Neural progenitor cell (in vitro differentiated cells): ENCODE measurements around the gene QPCT. TPM values are rescaled to one million over a fixed set of nuclear protein-coding genes. Genes with fewer than 3 reads are reported as not detected.

Source experiments
- DNase-seq: peaks from one replicate; pipeline ENCODE4 v3.0.0-alpha.2; 2016; ENCODE audit warnings: low spot score
- H2AFZ ChIP-seq: fragments of 200-600 bp; sonication (generic); replicated peaks from 2 replicates; pipeline ENCODE4 v1.6.1; 2016; ENCODE audit warnings: antibody characterized with exemption
- H3F3A ChIP-seq: fragments of 200-600 bp; sonication (generic); 2 replicates; pipeline ENCODE4 v1.6.1; 2016; ENCODE audit warnings: antibody characterized with exemption, low read depth
- H3K27ac ChIP-seq: fragments of 200-600 bp; sonication (generic); 2 replicates; pipeline ENCODE4 v1.5.1; 2016; ENCODE audit warnings: mild to moderate bottlenecking
- H3K27me3 ChIP-seq: fragments of 200-600 bp; sonication (generic); 2 replicates; pipeline ENCODE4 v1.6.1; 2016; ENCODE audit warnings: mild to moderate bottlenecking, moderate library complexity
- H3K36me3 ChIP-seq: fragments of 200-600 bp; sonication (generic); 2 replicates; pipeline ENCODE4 v1.5.1; 2016
- H3K4me1 ChIP-seq: fragments of 200-600 bp; sonication (generic); 2 replicates; pipeline ENCODE4 v1.6.1; 2016; ENCODE audit warnings: mixed run types
- H3K4me2 ChIP-seq: fragments of 200-600 bp; sonication (generic); 2 replicates; pipeline ENCODE4 v1.6.1; 2016
- H3K4me3 ChIP-seq: fragments of 200-600 bp; sonication (generic); 2 replicates; pipeline ENCODE4 v1.5.1; 2016
- H3K79me2 ChIP-seq: fragments of 200-600 bp; sonication (generic); 2 replicates; pipeline ENCODE4 v1.6.1; 2016; ENCODE audit warnings: low read depth
- H3K9ac ChIP-seq: fragments of 200-600 bp; sonication (generic); 2 replicates; pipeline ENCODE4 v1.6.1; 2016
- H3K9me3 ChIP-seq: fragments of 200-600 bp; sonication (generic); 2 replicates; pipeline ENCODE4 v1.5.1; 2016; ENCODE audit warnings: low read depth
- H4K20me1 ChIP-seq: fragments of 200-600 bp; sonication (generic); 2 replicates; pipeline ENCODE4 v1.6.1; 2016; ENCODE audit warnings: low read depth
- H3K27ac Mint-ChIP-seq: 3 replicates; pipeline ENCODE4 v1.8.0; 2021; ENCODE audit warnings: mixed read lengths
- H3K27me3 Mint-ChIP-seq: 2 replicates; pipeline ENCODE4 v1.8.0; 2022; ENCODE audit warnings: low read depth, mild to moderate bottlenecking, inconsistent platforms, moderate library complexity, mixed read lengths; ENCODE audit not compliant: insufficient read depth
- H3K36me3 Mint-ChIP-seq: 3 replicates; pipeline ENCODE4 v1.8.0; 2021; ENCODE audit warnings: mixed read lengths
- H3K4me1 Mint-ChIP-seq: 3 replicates; pipeline ENCODE4 v1.8.0; 2021; ENCODE audit warnings: mixed read lengths
- H3K4me3 Mint-ChIP-seq: 3 replicates; pipeline ENCODE4 v1.8.0; 2021; ENCODE audit warnings: mild to moderate bottlenecking, moderate library complexity, mixed read lengths
- H3K9me3 Mint-ChIP-seq: 3 replicates; pipeline ENCODE4 v1.8.0; 2020; ENCODE audit warnings: mixed read lengths
- CTCF ChIP-seq: fragments of 200-600 bp; sonication (generic); IDR thresholded peaks from 2 replicates; pipeline ENCODE4 v1.5.1; 2017; ENCODE audit warnings: antibody characterized with exemption, mild to moderate bottlenecking
- EZH2 ChIP-seq: fragments of 200-600 bp; sonication (generic); IDR thresholded peaks from 2 replicates; pipeline ENCODE4 v1.6.1; 2017; ENCODE audit warnings: antibody characterized with exemption, mild to moderate bottlenecking, moderate library complexity
- EZH2phosphoT487 ChIP-seq: fragments of 200-600 bp; sonication (generic); IDR thresholded peaks from 2 replicates; pipeline ENCODE4 v1.6.1; 2017; ENCODE audit warnings: antibody characterized with exemption
- total RNA-seq: library from RNA; depleted of rRNA; stranded (reverse); fragments of >200 nt; gene quantifications from 2 replicates; pipeline ENCODE4 v1.2.3, GENCODE V29; 2015; ENCODE audit warnings: low replicate concordance

Gene QPCT
- total RNA-seq, 1 donor from 2014 or later, result not detected

- Mint-ChIP-seq H3K4me3 (no peak overlapping the region), H3K36me3 (peaks cover 26% of the 10 kb centered on the region), H3K9me3 (peaks cover 7% of the 10 kb centered on the region), H3K27ac (no peak overlapping the region), H3K4me1 (no peaks in the 10 kb centered on the region), H3K27me3 (no peaks in the 10 kb centered on the region)
- H3K4me2 ChIP-seq, result no peak overlapping the region
- H3K4me1 ChIP-seq, result peaks cover 10% of the 10 kb centered on the region
- peaks cover 49% of the 10 kb centered on the region for H4K20me1 ChIP-seq
- TF ChIP-seq CTCF (no peak), EZH2phosphoT487 (no peak), EZH2 (no peak)
- no peaks in the 10 kb centered on the region for H3K27me3 ChIP-seq
- H3K9me3 ChIP-seq, result no peaks in the 10 kb centered on the region
- no peaks in the 10 kb centered on the region for H3K36me3 ChIP-seq
- H3K4me3 ChIP-seq, result no peak overlapping the region
- H2AFZ ChIP-seq, result no peak overlapping the region
- peaks cover 98% of the 10 kb centered on the region for H3K79me2 ChIP-seq
- no peak for DNase-seq
- H3K9ac ChIP-seq, result no peak overlapping the region
- no peak overlapping the region for H3K27ac ChIP-seq
- peaks cover 7% of the 10 kb centered on the region for H3F3A ChIP-seq
These were observed 44.3 kb upstream of the QPCT start for GRCh38 chr2:37300146-37300545.

DNA sequence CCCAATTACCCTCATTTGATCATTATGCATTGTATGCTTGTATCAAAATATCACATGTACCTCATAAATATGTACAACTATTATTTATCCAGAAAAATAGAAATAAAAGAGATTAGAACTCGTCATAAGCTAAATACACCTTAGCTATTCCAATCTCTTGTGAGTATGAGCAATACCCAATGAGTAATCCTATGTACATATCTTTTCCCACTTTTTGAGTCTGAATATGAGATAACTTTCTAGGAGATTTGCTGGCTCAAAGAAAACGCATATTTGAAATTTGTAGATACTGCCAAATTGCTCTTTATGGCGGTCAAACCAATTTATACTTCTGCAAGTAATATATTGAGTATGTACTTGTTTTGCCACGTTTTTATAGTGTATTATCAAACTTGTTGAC lies 43.9 kb upstream of the QPCT start:
- TF ChIP-seq CTCF (no peak), EZH2phosphoT487 (no peak), EZH2 (no peak)
- Histone ChIP-seq H3K4me3 (no peak overlapping the region), H3K79me2 (peaks cover 98% of the 10 kb centered on the region), H3K36me3 (no peaks in the 10 kb centered on the region), H2AFZ (no peak overlapping the region), H3K27ac (no peak overlapping the region), H3K9ac (no peak overlapping the region), H4K20me1 (peaks cover 54% of the 10 kb centered on the region), H3K27me3 (no peaks in the 10 kb centered on the region), H3F3A (peaks cover 7% of the 10 kb centered on the region), H3K9me3 (no peaks in the 10 kb centered on the region), H3K4me1 (peaks cover 10% of the 10 kb centered on the region), H3K4me2 (no peak overlapping the region)
- Mint-ChIP-seq H3K36me3 (peaks cover 28% of the 10 kb centered on the region), H3K4me3 (no peak overlapping the region), H3K4me1 (no peaks in the 10 kb centered on the region), H3K27me3 (no peaks in the 10 kb centered on the region), H3K9me3 (peaks cover 7% of the 10 kb centered on the region), H3K27ac (no peak overlapping the region)
- DNase-seq, result no peak

DNA sequence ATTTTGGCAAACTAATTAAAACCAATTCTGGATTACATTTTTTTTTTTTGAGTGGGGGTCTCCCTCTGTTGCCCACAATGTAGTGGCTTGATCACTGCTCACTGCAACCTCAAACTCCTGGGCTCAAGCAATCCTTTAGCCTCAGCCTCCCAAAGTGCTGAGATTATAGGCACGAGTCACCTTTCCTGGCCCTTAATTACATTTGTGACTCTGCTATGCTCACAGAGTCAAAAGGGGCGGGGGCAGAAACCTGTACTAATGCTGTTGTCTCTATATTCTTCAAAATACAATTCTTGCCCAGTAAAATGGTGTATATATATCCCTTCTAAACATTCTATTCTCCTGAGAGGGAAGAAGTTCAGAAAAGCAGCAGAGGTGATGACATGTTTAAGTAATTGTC lies 43.0 kb upstream of the QPCT start:
- H3K79me2 ChIP-seq, result peaks cover 98% of the 10 kb centered on the region
- no peak overlapping the region for H3K27ac ChIP-seq
- Mint-ChIP-seq H3K36me3 (peaks cover 28% of the 10 kb centered on the region), H3K27me3 (no peaks in the 10 kb centered on the region), H3K4me1 (no peaks in the 10 kb centered on the region), H3K27ac (no peak overlapping the region), H3K9me3 (peaks cover 7% of the 10 kb centered on the region), H3K4me3 (no peak overlapping the region)
- peaks cover 10% of the 10 kb centered on the region for H3K4me1 ChIP-seq
- peaks cover 57% of the 10 kb centered on the region for H4K20me1 ChIP-seq
- DNase-seq, result no peak
- no peaks in the 10 kb centered on the region for H3K27me3 ChIP-seq
- no peak overlapping the region for H3K4me2 ChIP-seq
- no peak overlapping the region for H2AFZ ChIP-seq
- no peak for TF ChIP-seq EZH2phosphoT487
- TF ChIP-seq CTCF, result no peak
- no peaks in the 10 kb centered on the region for H3K9me3 ChIP-seq
- H3K9ac ChIP-seq, result no peak overlapping the region
- no peaks in the 10 kb centered on the region for H3K36me3 ChIP-seq
- peaks cover 7% of the 10 kb centered on the region for H3F3A ChIP-seq
- H3K4me3 ChIP-seq, result no peak overlapping the region
